GM19452 (cell line): Measurements from ENCODE around the gene PIK3R3.

ENCODE experiments used
- ATAC-seq: cut with Tn5 transposase; IDR thresholded peaks from one replicate; pipeline ENCODE4 v1.9.1; 2021; ENCODE audit not compliant: unreplicated experiment

PIK3R3 gene

GRCh38 chr1:46030074-46030870 lies 102.2 kb downstream of the PIK3R3 start:
- no peak for ATAC-seq

GRCh38 chr1:46027788-46028573 lies 104.4 kb downstream of the PIK3R3 start:
- ATAC-seq: no peak

GRCh38 chr1:46026531-46026930 lies 105.9 kb downstream of the PIK3R3 start:
- ATAC-seq: no peak

DNA sequence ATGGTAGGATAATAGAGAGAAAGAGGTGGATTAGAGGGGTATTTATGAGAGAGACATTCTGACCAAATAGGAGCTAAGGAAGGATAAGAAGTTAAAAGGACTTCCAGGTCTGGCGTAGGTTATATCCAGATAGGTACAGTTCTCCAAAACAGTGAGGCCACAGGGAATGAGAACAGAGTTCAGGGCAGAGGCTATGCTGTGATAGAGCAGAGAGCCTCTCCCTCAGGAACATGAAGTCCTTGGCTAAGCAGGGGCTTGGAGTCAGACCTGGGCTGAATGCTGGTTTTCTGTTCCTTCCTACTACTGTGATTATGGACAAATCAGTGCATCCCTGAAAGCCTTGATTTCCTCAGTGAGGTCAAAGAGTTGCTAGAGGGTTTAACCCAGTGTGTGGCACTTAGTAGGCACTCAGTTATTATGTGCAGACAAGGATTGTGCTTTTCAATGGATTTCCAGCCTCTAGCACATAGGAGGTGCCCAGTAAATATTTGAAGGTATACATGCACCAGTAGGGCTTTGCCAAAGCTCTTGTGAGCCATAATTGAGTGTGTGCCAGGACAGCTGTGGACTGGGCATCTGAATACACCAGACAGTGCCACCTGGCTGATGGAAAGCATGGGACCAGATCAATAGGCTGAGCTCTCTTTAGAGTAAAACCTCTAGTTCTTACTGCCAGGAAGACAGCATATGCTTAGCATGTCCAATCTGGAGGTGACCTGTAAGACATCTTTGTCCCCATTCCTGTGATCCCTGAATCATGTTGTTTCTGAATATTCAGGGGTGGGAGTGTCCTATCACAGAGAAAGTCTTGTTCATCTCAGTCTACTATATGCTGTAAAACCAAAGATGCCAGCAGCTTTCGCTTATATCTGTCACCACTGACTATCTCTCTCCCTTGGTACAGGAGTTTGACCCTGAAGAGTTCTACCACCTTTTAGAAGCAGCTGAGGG lies 111.1 kb downstream of the PIK3R3 start:
- ATAC-seq: no peak

- no peak for ATAC-seq
Observed at GRCh38 chr1:46020010-46020409, 112.4 kb downstream of the PIK3R3 start.

DNA sequence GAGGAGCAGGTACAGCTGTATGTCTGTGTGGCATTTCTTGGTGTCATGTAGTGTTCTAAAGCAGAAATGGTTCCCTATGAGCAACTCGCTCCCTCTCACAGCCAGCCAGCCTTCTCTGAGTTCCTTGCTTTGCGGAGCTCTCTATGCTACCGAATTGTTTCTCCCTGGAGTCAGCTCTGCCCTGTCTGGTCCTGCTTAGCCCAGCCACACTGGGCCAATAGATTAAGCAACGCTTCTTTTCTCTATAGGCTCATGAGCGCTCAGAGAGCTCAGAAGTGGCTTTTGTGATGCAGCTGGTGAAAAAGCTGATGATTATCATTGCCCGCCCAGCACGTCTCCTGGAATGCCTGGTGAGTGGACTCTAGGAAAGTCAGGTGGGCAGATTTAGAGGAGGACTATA lies 113.1 kb downstream of the PIK3R3 start:
- no peak for ATAC-seq

- no peak for ATAC-seq
Observed at GRCh38 chr1:46017876-46018503, 114.4 kb downstream of the PIK3R3 start.

GRCh38 chr1:46013581-46013980 lies 118.8 kb downstream of the PIK3R3 start:
- ATAC-seq: no peak

DNA sequence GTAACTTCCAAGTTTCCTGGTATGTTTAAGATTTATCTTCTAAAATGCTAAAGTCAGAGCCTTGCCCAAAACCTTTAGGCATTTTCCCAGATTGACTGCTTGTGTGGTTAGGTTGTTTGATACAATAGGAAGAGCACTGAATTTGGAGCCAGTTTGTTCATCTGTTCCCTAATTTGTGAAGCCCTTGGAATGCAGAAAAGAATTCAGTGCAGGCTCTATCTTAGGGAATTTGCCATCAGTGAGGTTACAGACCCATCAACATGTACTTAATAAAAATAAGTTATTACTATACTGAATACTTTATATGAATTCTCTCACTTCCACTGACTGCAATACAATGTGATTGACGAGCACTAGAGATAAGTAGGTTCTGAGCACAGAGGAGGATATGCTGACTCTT lies 120.2 kb downstream of the PIK3R3 start:
- ATAC-seq: no peak

DNA sequence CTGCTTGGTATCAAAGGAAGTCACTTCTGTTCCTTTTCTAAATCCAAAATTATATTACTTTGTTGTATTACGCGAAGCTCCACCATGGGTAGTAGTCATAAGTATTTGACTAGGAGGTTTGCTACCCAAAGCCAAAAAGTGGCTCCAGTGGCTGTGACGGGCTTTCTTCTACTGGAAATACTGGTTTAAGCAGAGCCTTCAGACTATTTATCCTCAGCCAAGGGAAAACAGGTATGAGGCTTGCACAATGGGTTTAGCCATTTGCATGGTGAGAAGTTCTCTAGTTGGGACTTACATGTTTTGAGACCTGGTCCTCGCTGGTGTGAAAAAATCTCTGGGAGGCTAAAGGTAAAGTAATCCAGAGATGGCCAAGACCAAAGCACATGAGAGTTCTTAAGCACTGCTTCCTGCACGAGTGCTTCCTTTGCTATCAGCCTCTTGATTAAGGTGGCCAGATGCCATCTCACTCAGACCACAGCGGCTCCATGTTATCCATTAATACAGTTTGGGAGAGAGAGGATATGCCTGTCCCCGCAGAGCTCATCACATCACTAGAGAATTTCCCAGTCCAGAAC lies 121.2 kb downstream of the PIK3R3 start:
- ATAC-seq: no peak

DNA sequence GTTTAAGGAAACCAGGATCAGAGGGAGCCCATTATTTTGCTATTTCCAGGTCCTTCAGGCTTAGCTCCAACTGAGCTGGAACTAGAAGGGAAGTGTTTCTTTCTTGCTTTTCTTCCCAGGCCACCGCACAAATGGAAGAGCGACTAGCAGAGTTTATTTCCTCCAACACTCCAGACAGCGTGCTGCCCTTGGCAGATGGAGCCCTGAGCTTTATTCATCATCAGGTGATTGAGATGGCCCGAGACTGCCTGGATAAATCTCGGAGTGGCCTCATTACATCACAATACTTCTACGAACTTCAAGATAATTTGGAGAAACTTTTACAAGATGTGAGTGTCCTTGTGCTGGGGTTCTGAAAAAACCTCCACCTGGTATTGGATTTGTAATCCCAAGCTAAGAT lies 121.8 kb downstream of the PIK3R3 start:
- no peak for ATAC-seq

GRCh38 chr1:46008585-46008984 lies 123.8 kb downstream of the PIK3R3 start:
- ATAC-seq: no peak

- no peak for ATAC-seq
Observed at GRCh38 chr1:46005594-46005993, 126.8 kb downstream of the PIK3R3 start.

DNA sequence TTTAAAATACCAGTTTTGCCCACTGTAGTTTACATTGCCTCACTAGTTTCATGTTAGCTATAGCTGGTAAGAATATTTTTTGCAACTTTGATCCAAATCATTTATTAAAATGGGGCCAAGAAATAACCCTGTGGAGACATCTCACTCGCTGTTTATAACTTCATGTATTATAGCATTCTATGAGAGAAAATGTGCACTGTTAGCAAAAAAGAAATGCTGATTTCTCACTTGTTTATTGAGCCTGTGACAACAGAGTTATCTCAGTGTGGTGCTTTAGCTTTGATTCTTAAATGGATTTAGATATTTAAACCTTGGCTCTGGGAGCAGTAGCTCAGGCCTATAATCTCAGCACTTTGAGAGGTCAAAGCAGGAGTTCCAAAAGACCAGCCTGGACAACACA lies 127.9 kb downstream of the PIK3R3 start:
- ATAC-seq: no peak

GRCh38 chr1:46003315-46003714 lies 129.1 kb downstream of the PIK3R3 start:
- ATAC-seq: no peak

DNA sequence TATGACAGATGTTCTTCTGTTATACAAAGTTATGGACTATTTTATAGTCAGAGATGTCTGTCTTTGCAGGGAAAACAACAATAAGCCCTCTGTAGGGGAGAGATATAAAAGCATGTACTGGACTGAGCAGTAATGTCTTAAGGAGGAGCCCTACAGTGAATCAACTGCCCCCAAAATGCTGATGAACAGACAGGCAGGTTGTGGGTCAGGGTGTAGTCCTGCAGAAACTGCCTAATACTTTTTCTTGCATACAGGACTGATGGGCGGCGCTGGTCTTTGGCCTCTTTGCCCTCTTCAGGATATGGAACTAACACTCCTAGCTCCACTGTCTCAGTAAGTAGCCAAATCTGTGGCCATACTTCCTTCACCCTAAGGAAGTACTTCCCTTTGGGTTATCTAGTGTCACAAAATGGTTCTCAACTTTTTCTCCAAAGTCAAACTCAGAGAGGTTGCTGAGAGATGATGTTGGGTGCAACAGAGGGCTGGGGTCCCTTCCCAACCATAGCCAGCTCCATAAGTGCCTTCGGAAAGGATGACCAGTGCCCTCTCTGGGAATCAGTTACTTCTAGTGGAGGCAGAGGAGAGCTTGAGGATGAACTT lies 129.8 kb downstream of the PIK3R3 start:
- ATAC-seq: no peak

DNA sequence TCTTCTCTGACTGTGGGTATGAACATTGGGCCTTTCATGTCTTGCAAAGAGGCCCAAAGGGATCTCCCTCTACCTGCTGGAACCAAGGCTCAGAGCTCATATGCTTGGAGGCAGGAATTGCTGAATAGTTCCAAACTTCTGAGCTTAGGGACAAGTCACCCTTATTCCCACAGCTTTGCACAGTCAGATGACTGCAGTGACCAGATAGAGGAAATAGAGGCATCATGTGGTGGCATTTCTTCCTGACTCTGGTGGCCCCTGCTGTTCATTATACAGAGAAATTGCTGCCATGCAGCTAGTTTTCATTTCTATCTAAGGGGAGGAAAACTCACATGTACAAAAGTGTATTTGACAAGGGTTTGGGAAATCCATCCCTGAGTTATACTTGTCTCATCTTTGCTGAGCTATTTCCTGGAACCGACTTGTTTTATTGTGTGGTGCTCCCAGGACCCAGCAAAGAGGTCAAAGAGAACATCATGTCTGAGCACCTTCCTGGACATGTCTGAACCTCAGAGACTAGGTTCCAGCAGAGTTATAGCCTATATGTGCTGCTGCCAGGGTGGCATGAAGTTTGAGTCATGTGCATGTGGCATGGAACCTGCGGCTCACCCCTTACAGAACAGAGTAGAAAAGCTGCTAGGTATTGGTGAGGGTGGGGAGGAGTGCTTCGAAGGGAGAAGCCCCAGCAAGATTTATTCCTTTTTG lies 131.2 kb downstream of the PIK3R3 start:
- no peak for ATAC-seq

DNA sequence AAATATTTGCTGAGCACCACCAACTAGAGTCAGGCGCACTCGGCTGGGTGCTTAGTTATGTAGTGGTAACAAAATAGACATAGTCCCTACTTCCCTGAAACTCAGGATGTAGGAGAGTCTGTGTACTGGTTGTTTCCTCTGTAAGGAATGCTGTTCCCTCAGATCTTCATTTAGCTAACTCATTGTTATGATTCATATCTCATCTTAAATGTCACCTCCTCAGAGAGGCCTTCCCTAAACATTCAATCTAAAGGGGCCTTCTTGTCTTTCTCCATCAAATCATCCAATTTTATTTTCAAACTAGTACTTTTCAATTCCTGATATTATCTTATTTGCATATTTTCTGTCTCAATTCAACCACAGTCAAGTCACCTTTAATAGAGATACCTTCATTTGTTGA lies 132.9 kb downstream of the PIK3R3 start:
- no peak for ATAC-seq

GRCh38 chr1:45998020-45998617 lies 134.3 kb downstream of the PIK3R3 start:
- no peak for ATAC-seq
